Liver (tissue), 3 donors: ENCODE data around the gene GEMIN8.

Experiments
- GABPA ChIP-seq, 2 donors: IDR thresholded peaks in 1 of 2; conservative IDR thresholded peaks in 1 of 2; 2 replicates each; pipeline ENCODE4 v1.6.1; 2016; ENCODE audit warnings: antibody characterized with exemption in 2 of 2, mild to moderate bottlenecking in 1 of 2, moderate library complexity in 1 of 2
- HNF4A ChIP-seq, 2 donors: conservative IDR thresholded peaks; 2 replicates each; pipeline ENCODE4 v1.6.1; 2016; ENCODE audit warnings: antibody characterized with exemption in 2 of 2, mild to moderate bottlenecking in 2 of 2
- HNF4G ChIP-seq: IDR thresholded peaks from 2 replicates; pipeline ENCODE4 v1.6.1; 2016; ENCODE audit warnings: antibody characterized with exemption
- RAD21 ChIP-seq, 2 donors: IDR thresholded peaks; 2 replicates each; pipeline ENCODE4 v1.6.1; 2016; ENCODE audit warnings: antibody characterized with exemption in 2 of 2, mild to moderate bottlenecking in 2 of 2
- SP1 ChIP-seq: IDR thresholded peaks from 2 replicates; pipeline ENCODE4 v1.6.1; 2018; ENCODE audit warnings: antibody characterized with exemption, mild to moderate bottlenecking
- YY1 ChIP-seq: IDR thresholded peaks from 2 replicates; pipeline ENCODE4 v1.6.1; 2016; ENCODE audit warnings: antibody characterized with exemption, mild to moderate bottlenecking
- TF ChIP-seq, protein P1 (sequence below): fragments of 150-350 bp; IDR thresholded peaks from 2 replicates; pipeline ENCODE4 v1.5.1; 2017; ENCODE audit warnings: improper control_type of control experiment, low read depth, low read length; ENCODE audit not compliant: missing input control
- TF ChIP-seq, protein P2 (sequence below): IDR thresholded peaks from 2 replicates; pipeline ENCODE4 v1.6.1; 2016; ENCODE audit warnings: antibody characterized with exemption
- TF ChIP-seq, protein P3 (sequence below): IDR thresholded peaks from 2 replicates; pipeline ENCODE4 v1.6.1; 2016; ENCODE audit warnings: antibody characterized with exemption, mild to moderate bottlenecking
- donor health status: healthy.
- donor health status: healthy.

DNA sequence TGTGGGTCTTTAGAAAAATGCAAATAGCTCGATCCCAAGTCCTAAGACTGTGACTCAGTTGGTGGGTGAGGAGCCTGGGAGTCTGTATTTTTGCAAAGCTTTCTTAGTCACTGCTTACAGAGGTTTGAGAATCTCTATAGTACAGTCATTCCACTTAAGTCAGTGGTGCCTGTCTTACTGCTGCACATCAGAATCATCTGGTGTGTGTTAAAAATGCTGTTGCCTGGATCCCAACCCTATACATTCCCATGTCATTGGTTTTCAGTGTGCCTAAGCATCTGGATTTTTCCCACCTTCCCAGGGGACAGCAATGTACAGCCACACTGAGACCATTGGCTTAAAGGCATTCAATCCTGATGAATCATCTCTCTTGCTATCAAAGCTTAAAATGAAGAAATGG lies 21.0 kb upstream of the GEMIN8 start:
- TF ChIP-seq, protein P1, sequence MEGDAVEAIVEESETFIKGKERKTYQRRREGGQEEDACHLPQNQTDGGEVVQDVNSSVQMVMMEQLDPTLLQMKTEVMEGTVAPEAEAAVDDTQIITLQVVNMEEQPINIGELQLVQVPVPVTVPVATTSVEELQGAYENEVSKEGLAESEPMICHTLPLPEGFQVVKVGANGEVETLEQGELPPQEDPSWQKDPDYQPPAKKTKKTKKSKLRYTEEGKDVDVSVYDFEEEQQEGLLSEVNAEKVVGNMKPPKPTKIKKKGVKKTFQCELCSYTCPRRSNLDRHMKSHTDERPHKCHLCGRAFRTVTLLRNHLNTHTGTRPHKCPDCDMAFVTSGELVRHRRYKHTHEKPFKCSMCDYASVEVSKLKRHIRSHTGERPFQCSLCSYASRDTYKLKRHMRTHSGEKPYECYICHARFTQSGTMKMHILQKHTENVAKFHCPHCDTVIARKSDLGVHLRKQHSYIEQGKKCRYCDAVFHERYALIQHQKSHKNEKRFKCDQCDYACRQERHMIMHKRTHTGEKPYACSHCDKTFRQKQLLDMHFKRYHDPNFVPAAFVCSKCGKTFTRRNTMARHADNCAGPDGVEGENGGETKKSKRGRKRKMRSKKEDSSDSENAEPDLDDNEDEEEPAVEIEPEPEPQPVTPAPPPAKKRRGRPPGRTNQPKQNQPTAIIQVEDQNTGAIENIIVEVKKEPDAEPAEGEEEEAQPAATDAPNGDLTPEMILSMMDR, result no peak
- TF ChIP-seq HNF4A (conservative IDR thresholded peaks at IDR 0.05) (no peak), SP1 (no peak), HNF4G (no peak), YY1 (no peak), GABPA (IDR thresholded peaks at IDR 0.05 in 1 of 2, conservative IDR thresholded peaks at IDR 0.05 in 1 of 2) (no peak), RAD21 (IDR thresholded peaks at IDR 0.05) (no peak)
- TF ChIP-seq, protein P2, sequence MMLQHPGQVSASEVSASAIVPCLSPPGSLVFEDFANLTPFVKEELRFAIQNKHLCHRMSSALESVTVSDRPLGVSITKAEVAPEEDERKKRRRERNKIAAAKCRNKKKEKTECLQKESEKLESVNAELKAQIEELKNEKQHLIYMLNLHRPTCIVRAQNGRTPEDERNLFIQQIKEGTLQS, result no peak
- TF ChIP-seq, protein P3, sequence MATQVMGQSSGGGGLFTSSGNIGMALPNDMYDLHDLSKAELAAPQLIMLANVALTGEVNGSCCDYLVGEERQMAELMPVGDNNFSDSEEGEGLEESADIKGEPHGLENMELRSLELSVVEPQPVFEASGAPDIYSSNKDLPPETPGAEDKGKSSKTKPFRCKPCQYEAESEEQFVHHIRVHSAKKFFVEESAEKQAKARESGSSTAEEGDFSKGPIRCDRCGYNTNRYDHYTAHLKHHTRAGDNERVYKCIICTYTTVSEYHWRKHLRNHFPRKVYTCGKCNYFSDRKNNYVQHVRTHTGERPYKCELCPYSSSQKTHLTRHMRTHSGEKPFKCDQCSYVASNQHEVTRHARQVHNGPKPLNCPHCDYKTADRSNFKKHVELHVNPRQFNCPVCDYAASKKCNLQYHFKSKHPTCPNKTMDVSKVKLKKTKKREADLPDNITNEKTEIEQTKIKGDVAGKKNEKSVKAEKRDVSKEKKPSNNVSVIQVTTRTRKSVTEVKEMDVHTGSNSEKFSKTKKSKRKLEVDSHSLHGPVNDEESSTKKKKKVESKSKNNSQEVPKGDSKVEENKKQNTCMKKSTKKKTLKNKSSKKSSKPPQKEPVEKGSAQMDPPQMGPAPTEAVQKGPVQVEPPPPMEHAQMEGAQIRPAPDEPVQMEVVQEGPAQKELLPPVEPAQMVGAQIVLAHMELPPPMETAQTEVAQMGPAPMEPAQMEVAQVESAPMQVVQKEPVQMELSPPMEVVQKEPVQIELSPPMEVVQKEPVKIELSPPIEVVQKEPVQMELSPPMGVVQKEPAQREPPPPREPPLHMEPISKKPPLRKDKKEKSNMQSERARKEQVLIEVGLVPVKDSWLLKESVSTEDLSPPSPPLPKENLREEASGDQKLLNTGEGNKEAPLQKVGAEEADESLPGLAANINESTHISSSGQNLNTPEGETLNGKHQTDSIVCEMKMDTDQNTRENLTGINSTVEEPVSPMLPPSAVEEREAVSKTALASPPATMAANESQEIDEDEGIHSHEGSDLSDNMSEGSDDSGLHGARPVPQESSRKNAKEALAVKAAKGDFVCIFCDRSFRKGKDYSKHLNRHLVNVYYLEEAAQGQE, result no peak
